ENCODE results near the gene AUTS2.

The AUTS2 gene

GRCh38 chr7:69893906-69894305, 295.6 kb downstream of the AUTS2 start:
- DNase-seq (ENCODE audit: low read depth), result no peak

GRCh38 chr7:69895446-69895845, 297.2 kb downstream of the AUTS2 start:
- no peak for DNase-seq (ENCODE audit: low read depth)

- DNase-seq (ENCODE audit: low read depth), result no peak
Observed at GRCh38 chr7:69896121-69896520, 297.8 kb downstream of the AUTS2 start.

GRCh38 chr7:69898189-69898588, 299.9 kb downstream of the AUTS2 start:
- DNase-seq (ENCODE audit: low read depth), result no peak

GRCh38 chr7:69903410-69903809, 305.1 kb downstream of the AUTS2 start:
- no peak for DNase-seq (ENCODE audit: low read depth)

- no peak for DNase-seq (ENCODE audit: low read depth)
Observed at GRCh38 chr7:69906283-69906995, 308.2 kb downstream of the AUTS2 start.

DNA sequence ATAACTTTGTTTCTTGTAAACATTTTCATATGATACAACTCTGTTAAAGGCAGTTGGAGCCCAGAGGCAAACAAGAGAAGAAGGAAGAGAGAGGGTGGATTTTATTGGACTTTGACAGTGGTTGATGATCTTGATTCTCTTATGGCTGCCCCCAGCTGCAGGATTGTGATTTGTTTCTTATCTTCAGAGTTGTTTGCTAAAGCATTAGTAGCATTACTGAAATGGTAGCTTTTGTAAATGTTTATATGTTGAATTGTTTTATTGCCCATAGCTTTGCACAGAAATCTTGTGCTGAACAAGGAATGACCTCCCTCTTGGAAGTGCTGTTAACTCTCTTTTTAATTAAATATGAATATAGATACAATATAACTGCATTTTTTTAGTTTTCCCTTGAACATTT, 309.4 kb downstream of the AUTS2 start:
- DNase-seq (ENCODE audit: low read depth), result no peak

GRCh38 chr7:69908454-69908853, 310.2 kb downstream of the AUTS2 start:
- no peak for DNase-seq (ENCODE audit: low read depth)

- DNase-seq (ENCODE audit: low read depth), result no peak
Observed at GRCh38 chr7:69910150-69910549, 311.9 kb downstream of the AUTS2 start.

DNA sequence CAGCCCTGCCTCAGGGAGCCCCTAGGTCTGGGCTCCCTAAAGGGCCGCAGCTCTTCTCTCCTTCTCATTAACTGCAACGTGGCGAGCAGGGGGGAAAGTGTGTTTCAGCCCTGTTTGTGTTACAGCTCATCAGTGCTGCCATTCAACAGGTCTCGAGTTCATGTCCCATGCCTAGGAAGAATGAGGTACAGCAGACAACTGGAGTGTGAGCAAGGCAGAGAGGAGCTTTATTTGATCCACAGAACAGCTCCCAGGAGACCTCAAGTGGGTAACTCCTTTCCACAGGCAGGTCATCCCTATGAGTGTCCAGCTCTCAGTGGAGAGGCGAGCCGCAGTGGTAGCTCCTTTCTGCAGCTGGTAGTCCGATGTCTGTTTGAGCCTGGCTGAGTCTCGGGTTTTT, 313.1 kb downstream of the AUTS2 start:
- DNase-seq (ENCODE audit: low read depth), result no peak

GRCh38 chr7:69912141-69912540, 313.9 kb downstream of the AUTS2 start:
- DNase-seq (ENCODE audit: low read depth), result no peak

- no peak for DNase-seq (ENCODE audit: low read depth)
Observed at GRCh38 chr7:69912846-69913245, 314.6 kb downstream of the AUTS2 start.

GRCh38 chr7:69919426-69920111, 321.3 kb downstream of the AUTS2 start:
- no peak for DNase-seq (ENCODE audit: low read depth)

- no peak for DNase-seq (ENCODE audit: low read depth)
Observed at GRCh38 chr7:69920797-69921196, 322.5 kb downstream of the AUTS2 start.

DNA sequence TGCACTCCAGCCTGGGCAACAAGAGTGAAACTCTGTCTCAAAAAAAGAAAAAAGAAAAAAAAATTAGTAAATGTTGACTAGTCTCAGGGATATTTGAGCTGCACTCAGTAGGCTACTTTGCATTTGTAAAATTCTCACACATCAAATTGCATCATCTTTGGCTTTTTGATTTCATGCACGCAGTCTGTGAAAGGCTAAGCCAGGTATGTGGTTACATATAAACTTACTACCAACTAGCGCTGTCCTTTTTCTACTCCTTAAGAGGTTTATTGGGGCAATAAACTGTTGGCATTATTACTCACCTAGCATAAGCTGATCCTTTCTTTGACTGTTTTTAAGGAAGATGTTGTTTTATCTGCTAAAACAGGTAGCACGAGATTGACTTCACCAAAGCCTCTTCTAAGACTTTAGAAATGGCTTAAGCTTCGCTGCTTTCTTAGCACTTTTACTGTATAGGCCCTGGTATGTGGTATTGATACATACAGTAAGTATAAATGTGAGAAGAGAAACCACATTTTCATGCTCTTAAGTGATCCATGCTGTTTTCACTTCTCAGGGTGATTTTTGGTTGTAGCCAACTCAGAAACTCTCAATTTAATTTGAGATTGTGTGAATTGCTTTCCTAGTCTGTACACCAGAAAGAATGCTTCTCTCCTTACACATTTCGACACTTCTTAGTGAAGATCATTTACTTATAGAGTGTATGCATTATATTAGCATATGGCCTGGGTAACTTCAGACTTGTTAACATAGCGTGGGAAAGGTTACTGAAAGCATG, 323.9 kb downstream of the AUTS2 start:
- no peak for DNase-seq (ENCODE audit: low read depth)

DNA sequence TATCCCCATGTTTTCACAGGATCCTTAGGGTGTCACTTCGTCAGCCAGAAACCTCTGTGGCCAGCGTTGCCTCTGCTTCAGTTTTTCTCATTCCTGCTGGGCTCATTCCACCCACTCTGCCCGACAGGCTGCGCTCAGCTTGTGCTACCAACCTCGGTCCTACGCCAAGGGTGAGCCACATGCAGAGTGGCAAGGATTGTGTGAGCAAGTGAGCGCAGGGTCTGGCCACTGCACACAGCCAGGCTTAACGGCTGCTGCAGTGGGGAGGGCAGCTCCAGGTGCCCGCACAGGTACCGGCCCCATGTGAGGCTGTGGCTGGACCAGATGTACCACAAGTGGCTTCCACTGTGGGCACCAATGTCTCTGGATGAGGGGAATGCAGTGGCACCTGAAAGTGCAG, 329.2 kb downstream of the AUTS2 start:
- no peak for DNase-seq (ENCODE audit: low read depth)

GRCh38 chr7:69928621-69929020, 330.3 kb downstream of the AUTS2 start:
- no peak for DNase-seq (ENCODE audit: low read depth)

DNA sequence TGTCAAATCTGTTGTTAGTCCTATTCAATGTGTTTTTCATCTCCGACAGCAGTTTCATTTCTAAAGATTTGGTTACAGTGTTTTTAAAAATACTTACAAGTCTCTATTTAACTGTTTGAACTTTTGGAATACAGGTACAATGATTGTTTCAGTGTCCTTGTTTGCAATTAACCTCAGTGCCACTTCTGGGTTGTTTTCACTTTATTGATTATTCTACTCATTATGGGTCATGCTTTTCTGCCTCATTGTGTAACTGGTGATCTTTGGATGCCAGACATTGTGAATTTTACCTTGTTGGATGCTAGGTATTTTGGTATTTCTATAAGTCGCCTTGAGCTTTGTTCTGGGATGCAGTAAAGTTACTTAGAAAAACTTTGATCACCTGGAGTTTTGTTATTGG, 331.3 kb downstream of the AUTS2 start:
- DNase-seq (ENCODE audit: low read depth), result no peak

DNA sequence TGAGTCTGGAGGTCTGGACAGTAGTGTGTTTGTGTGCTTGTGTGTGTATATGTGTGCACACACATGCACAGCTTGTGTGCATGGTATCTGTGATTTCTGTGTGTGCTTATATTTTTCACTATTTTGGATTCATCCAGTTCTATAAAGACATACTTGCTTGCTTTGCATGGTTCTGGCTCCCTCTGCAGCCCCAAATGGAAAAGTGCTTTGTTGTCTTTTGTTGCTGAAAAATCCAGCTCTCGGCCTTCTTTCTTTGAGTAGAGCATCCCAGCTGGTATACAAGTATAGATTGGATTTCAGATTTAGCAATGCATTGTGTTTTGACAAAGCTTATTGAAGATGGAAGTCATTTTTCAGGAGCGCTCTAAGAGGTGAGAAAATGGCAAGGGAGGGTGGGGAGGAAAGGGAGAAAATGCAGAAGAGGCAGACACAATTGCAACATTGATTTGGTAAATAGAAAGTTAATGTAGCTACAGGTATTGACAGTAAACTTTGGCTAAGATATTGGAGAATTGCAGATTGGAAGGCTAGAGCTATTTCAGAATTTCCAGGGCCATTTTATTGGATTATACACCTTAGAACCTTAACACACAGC, 333.9 kb downstream of the AUTS2 start:
- no peak for DNase-seq (ENCODE audit: low read depth)

DNA sequence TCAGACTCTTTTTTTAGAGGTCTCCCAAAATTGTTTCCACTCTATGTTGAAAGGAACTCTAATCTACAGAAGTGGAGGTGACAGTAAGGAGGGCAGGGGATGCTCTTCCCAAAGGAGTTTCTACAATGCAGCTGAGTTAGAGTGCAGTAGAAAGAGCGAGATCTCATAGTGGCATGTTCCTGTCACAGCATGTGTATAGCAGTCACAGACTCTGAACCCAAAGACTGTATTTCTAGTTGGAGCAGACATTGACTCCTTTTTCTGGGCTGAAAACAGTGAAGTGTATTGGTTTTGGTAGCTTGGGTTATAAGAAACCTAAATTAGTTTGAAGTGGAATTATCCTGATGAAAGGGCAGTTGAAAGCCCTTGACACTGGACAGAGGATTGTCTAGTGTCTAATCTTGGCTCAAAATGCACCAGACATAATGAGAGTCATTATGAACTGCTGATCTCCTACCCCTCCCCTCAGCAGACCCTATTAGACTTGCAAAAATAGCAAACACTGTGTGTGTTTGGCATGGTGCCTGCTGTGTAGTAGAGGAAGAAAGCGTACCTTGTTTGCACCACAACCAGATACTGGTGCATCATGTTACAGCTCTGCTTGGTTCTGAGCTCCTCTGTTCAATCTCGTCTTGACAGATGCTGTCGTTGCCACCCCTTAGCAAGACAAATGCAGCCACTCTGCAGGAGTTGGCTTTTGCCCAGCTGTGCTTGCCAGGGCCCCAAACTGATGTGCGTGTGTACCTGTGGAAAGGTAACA, 336.0 kb downstream of the AUTS2 start:
- DNase-seq (ENCODE audit: low read depth), result no peak

- no peak for DNase-seq (ENCODE audit: low read depth)
Observed at GRCh38 chr7:69935107-69935506, 336.8 kb downstream of the AUTS2 start.

- no peak for DNase-seq (ENCODE audit: low read depth)
Observed at GRCh38 chr7:69937097-69937496, 338.8 kb downstream of the AUTS2 start.

Data from stimulated activated CD8-positive, alpha-beta memory T cell treated with anti-CD3 and anti-CD28 coated beads, Interleukin-15, amount 100 ng/mL, for 24 hours (primary cell).